ENCODE measurements around the gene PLXNA4.

GRCh38 chr7:132097550-132098134, 478.6 kb downstream of the PLXNA4 start:
- no peak for TF ChIP-seq EZH2 (IDR thresholded peaks at IDR 0.05; ENCODE audit: insufficient read depth, low read length)
- TF ChIP-seq, protein P1, sequence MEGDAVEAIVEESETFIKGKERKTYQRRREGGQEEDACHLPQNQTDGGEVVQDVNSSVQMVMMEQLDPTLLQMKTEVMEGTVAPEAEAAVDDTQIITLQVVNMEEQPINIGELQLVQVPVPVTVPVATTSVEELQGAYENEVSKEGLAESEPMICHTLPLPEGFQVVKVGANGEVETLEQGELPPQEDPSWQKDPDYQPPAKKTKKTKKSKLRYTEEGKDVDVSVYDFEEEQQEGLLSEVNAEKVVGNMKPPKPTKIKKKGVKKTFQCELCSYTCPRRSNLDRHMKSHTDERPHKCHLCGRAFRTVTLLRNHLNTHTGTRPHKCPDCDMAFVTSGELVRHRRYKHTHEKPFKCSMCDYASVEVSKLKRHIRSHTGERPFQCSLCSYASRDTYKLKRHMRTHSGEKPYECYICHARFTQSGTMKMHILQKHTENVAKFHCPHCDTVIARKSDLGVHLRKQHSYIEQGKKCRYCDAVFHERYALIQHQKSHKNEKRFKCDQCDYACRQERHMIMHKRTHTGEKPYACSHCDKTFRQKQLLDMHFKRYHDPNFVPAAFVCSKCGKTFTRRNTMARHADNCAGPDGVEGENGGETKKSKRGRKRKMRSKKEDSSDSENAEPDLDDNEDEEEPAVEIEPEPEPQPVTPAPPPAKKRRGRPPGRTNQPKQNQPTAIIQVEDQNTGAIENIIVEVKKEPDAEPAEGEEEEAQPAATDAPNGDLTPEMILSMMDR (IDR thresholded peaks at IDR 0.05; ENCODE audit: insufficient read depth, low read depth, low read length), result no peak

All from astrocyte (in vitro differentiated cells and primary cell).